ENCODE data around the gene COPG2.

Gene COPG2

DNA sequence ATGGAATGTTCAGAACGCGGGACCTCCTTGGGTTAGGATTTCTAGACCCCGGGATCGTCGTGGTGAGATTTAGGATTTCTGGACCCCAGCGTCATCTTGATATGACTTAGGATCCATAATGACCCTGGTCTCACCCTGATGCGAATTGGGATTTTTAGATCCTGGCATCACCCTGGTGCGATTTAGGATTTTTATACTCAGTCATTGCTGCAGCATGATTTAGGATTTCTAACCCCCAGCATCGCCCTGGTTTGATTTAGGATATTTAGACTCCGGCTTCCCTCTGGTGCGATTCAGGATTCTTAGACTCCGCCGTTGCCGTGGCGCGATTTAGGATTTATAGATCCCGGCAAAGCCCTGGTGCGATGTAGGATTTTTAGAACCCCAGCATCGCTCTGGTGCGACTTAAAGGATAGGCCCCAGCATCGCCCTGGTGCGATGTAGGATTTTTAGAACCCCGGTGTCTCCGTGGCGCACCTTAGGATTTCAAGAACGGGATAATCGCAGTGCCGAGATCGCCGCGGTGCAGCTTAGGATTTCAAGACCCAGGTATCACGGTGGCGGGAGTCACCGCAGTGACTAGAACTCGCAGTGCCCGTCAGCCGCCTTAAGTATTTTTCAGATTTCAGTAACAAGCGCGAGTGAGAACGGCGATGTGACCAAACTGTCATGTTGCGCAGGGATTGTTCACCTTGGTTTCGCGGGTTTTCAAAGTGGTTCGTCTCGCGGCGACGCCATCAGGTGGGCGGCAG is 175.8 kb downstream of the COPG2 start:
- no peak for DNase-seq

DNA sequence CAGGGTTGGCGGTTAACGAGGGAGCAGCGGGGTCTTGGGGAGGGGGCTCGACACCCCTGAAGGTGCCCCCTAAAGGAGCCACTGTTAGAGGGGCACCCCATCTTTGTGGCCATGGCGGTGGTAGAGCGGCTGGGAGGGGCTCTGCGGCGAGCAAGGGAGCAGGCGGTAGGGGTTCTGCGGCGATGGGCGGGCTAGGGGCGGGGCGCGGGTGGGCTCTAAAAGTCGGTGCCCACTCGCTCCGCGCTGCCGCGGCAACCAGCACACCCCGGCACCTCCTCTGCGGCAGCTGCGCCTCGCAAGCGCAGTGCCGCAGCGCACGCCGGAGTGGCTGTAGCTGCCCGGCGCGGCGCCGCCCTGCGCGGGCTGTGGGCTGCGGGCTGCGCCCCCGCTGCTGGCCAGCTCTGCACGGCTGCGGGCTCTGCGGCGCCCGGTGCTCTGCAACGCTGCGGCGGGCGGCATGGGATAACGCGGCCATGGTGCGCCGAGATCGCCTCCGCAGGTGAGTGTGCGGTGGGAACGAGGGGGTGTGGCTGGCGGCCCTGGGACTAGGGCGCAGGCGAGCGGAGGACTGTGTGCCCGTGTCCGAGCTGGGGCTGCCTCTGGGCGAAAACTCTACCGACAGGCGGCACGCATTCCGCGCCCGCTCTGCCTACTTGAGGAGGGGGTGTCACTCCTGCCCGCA is 176.6 kb downstream of the COPG2 start, which contains the start of gene MEST:
TSS of gene MEST (plus strand) at position 245 of the 682 bp plus-strand sequence. CDS start at position 474, 229 bp downstream.
- DNase-seq, result no peak

DNA sequence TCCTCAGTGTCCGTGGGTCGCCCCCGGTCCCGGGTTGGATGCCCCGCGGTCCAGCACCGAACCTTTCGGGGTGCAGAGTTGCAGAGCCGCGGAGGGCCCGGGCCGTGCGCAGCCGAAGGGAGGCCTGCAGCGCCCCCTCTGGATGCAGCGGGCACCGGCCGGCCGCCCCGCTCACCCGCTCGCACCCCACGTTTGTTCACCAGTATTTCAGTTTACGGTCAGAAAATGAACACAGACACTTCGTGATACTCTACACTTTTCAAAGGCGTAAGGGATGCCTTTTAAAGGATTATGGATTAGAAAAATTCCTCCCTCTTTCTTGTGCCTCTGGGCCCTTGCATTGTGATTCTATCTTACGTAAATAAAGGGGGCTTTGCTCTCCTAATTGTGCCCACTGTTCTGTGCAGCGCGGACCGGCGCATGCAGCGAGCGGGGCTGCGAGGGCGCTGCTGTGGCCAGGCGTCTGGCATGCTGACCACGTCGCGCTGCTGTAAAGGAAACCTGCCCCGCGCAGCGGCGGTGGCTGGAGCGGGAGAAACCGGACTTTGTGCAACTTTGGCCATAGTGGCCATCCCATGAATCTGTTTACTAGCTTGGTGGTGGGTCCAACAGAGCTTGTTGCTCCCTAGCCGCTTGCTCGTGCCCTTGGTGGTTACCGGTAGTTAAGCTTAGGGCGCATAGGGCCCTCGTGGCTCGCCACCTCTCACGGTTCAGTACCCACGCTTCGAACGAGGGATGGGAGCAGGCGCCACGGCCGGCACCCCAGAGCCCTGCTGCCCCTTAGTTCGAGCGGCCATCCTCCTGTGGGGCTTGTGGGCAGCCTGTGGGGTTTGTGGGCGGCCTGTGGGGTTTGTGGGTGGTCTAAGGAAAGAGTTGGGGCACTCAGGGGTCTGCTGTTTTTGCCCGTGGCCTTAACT is 177.4 kb downstream of the COPG2 start:
- DNase-seq, result peak; percentile 30 to 48

DNA sequence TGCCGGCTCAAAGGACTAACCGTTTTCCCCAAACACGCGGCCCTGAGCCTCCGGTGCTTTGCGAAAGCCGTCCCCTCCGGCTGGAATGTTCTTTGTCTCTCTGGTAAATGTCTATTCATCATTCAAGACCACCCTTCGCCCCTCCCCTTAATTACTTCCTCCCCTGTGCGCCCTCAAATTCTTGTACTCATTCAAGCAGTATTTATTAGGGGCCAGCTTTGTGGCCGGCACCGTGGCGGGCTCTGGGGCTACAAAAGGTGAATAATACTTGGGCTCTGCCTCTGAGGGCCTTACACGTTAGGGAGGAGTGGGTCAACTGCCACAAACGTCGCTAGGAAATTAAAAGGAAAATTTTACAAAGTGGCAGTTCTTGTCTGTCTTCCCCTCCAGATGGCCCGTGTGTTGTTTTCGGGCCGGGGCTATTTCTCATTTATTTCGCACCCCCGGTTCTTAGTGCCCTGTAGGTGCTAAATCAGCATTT is 178.2 kb downstream of the COPG2 start:
- DNase-seq, result no peak

DNA sequence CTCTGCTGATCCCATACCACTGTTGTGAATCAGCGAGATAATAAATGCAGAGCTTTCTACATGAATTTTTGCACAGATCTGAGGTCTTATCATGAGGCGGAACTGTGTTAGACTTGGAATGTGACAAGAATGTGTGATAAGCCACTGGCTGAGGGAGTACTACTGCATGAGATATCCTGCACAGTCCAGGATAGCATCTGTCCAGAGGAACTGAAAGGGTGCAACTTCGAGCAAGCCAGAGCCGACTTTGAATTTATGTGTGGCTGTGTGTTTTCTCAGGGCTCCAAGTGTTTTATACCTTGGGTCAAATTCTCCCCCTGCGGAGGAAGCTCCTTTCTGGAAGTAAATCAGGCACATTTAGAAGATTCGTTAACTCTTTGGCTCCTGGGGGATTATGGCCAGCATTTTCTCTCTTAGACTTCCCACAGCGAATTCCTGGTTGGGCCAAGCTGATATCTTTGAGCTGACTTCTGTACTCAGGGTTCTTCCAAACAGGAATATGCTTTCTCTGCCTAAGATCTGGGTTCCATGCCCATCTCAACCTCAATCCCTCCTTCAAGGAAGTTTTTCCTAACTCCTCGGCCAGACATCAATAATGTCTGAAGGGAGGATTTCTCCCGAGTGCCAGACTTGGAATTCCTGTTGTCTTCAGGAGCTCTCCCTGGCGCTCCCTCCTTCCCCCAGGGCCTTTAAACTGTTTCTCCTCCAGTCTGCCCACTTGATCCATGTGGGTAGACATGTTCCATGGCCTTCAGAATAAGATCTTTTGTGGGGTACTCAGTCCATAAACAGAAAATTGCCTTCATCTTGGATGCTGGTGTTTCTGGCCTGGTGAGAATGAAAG is 179.2 kb downstream of the COPG2 start:
- no peak for DNase-seq

DNA sequence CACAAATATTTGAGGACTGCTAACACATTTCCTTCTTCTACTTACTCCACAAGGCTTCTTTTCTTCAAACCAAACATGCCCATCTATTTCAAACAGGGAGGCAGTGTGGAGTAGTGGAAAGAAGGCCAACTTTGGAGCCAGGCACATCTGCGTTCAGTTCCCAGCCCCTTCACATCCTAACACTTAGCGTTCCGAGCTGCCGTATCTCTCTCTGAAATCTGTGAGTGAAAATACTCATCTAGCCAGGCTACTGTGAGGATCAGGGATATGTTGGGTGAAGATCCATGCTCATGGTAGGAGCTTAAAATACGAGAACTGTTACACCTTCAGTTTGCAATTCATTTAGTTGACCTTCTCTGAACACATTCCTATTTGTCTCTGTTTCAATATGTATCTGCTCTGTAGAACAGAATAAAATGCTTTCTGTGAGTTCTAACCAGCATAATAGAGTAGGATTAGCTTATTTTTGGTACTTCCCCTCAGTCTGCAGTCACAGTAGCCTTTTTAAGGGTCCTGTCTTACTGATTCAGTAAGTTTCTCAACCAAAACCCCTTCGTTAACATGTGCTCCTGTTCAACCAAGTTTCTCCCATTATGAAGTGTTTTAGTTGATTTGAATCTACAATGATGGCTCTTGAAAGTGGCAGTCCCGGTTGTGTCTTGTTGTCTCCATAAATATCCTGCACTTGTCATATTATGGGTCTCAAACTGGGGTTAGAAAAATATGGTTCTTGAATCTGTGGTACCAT is 180.0 kb downstream of the COPG2 start:
- DNase-seq, result no peak

DNA sequence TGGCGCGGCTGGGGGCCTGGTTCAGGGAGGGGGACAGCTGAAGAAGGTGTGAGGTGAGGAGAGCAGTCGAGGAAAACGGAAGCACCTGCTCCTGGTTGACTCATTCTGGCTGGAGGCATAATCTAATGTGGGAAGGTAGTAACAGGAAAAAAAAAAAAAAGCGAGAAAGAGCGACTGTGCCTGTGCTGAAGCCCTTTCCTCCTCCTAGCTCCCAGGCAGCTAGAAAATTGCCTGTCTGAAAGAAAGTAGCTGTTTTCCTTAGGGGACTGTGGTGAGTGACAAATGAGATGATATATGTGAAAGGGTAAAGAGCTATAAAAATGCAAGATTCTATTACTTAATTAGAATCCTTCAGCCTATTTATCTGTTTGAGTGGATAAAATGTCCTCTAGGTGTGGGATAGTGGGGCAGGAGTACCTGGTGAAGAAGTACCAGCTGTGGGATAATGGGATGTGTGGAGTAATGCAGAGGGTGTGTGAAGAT is 181.6 kb downstream of the COPG2 start:
- no peak for DNase-seq

DNA sequence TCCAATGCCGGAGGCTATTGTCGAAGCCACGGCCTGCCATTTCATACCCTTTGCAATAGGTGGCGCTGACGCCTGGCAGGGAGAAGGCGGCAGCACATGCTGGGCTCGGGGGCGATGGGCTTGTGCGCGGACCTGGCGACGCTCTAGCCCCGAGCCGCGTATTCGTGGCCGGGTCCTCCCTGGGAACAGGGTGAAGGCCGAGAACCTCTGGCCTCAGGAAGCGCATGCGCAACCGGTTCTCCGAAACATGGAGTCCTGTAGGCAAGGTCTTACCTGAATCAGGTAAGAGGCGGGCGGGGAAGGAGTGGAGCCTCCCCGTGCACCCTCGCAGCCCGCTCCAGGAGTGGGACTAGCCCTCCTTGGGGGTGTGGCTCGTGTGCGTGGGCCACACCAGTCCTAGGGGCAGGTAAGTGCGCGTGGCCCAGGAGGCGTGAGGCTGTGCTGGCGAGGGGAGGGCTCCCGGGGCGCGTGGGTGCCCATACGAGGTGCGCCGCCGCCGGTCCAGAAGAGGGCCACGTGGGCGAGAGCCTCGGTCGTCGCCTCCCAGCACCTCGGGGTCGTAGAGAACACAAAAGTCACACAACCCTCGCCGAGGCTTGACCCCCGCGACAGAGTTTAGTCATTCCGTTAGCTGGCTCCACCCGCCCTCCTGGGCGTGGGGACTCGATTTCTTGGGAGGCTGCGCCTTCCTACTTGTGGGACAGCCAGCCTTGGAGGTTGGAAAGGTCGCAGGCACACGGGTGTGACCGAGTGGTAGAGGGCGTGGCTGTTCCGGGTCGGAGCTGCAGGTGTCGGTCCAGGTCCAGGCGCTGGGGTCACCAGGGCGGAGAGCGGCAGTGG is 182.2 kb downstream of the COPG2 start:
- peak; percentile 43 to 61 for DNase-seq

DNA sequence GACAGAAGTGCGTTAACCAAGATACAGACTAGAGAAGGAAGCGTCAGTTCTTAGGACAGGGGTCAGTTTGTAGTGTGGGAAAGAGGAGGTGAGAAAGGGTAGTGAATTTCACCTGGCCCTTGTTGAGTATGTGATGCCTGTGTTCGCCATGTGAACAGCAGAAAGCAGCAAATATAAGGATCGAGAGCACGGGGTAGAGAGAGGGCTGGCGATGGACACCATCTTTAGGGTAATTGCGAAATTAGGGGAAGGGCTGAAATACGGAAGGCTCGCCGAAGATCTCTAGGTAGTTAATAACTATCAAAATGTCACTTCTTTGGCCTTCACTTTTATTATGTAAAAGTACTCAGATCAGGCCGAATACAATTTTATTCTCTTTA is 182.8 kb downstream of the COPG2 start:
- DNase-seq, result no peak

DNA sequence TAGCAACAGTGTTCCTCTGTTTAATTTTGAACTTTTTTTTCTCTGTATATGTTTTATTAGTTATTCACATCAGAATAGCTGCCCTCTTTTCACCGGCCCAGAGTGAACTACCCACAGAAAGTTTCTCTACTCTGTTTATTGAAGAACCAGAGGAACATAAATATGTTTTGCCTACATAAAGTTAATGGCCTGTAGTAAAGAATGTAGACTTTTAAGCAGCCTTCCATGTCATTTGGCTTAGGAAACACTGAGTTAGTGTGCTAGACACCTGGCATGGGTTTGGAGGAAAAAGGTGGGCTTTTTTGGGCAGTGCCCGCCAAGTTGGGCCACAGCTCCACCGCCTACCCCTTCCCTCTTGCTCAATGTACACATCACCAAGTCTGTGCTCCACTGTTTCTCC is 185.5 kb downstream of the COPG2 start:
- DNase-seq, result no peak

DNA sequence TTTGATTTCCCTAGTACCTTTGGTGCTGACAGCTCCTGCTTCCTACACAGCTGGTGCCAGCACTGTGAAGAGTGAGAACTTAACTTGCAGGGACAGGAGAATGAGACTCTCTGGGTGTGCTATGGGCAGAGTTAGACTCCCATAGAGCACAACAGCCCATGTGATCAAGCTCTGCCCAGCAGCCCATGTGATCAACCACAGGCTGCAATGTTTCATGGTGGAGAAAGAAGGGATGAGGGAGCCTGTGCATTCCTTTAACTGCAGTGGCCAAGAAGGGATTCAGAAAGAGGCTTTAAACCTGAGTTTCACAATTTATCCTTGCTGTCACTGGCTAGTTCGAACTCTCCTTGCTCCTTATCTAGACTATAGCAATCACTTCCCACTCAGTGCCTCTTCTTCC is 186.7 kb downstream of the COPG2 start:
- no peak for DNase-seq

DNA sequence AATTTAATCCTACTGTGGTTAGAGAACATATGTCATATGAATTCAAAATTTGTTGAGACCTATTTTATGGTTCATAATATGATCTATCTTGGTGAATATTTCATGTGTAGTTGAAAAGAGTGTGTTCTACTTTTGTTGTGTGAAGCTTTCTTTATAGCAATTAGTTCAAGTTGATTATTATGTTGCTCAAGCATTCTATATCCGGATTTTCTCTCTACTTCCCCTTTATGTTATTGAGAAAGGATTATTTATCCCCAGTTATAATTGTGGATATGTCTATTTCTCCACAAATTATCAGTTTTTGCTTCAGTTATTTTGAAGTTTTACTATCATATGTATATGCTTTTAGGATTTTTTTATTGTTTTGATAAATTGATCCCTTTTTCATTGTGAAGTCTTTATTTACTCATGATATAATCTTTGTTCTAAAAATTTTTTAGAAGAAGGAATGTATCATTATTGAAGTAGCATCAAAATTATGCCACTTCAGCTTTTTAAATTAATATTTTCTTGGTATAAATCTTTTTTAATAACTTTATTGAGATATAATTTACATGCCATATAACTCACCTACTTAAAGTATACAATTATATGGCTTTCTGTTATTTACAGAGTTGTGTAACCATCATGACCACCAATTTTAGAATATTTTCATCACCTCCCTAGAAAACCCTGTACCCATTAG is 188.7 kb downstream of the COPG2 start:
- DNase-seq, result no peak

DNA sequence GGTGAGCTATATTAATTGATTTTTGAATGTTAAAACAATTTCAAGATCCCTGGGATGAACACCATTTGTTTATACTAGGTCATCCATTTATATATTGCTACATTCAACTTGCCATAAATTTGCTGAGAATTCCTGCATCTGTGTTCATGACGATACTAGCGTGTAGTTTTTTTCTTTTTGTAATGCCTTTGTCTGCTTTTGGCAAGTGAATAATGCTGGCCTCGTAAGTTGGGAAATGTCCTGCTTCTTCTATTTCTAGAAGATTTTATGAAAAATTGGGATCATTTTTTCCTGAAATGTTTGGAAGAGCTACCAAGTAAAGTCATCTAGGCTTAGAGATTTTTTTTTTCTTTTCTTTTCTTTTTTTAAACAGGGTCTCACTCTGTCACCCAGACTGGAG is 189.6 kb downstream of the COPG2 start:
- DNase-seq, result no peak

DNA sequence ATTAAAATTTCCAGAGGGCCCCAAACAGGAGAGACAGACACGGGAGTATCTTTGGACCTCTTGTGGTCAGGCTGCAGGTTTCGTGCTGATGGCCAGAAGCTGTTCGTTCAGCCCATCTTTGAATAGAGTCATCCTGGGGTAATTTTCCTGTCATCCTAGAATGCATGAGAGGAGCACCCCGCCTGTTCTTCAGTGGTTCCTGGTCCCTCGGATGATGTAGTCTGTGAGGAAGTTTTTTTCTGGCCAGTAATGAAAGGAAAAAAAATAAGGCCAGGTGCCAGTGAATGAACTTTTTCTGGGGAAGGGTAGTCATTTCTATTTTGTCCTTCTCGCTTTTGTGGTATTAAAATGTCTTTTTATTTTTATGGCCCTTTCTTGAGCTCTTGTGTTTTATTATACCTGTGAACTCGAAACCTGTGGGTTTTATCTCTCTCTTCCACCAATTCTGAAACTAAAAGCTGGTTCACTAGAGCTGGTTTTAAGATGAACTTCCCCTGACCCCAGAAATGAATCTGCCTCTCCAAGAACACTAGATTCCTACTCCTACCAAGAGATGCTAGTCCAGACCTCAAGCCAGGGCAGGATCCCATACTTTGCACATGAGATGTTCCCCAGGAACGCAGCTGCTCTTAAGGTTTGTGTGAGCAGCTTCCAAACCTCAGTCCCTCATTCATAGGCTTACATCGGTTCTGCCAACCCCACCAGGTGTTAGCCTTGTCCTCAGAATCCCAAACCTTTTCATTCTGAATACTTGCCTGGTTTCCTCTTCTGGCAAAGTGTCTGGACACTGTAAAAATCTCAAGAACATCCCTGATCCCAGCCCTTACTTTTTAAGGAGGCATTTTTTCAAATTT is 192.0 kb downstream of the COPG2 start:
- DNase-seq, result no peak

DNA sequence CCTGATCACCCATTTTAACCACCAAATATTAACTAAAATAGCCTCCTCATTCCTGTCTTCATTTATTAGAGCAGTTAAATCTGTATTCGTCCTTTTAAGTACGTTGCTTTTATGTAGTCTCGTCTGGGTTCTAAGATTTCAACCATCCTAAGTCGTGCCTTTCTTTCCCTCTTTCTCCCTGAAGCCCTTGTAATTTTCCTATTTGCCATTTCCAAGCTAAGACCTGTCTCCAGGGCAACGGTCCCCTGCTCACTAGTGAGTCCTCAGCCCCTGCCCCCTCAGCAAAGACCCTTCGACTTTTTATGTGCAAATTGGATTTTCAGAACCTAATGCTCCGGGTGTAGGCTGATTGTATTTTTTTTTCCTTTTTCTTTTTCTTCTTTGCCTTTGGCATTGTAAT is 192.8 kb downstream of the COPG2 start:
- no peak for DNase-seq

DNA sequence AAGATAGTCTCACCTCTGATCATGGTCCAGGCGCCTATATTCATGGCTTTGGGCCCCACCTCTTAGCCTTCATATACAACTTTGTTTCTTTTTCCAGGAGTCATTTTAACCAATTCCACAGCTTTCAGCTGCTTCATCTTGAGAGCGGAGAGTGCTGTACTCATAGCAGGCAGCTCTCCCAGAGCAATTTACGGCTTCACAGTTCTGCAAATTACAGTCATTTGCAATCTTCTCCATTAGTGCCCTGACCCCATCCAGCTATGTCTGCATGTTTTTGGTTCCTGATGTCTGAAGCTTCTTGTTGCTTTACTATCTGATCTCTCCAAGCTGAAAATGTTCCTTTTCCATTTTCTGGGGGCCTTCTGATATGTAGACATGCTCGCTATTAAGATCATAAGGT is 194.7 kb downstream of the COPG2 start:
- DNase-seq, result no peak

DNA sequence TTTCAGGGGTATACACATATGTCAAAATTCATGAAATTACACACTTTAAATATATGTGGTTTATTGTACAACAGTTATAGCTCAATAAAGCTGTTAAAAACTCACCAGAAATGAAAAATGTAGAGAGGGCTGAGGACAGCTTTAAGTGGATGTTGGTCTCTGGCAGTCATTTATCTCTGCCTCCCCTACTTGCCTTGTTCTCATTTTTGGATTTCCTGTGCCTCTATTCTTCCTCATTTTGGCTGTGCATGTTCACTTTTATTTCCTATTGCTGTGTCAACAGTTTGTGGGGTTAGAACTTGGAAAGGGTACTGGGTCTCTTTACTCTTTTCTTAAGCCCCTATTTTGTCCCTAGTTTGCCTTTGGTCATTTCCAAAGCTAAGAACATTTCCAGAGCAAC is 195.3 kb downstream of the COPG2 start:
- no peak for DNase-seq

DNA sequence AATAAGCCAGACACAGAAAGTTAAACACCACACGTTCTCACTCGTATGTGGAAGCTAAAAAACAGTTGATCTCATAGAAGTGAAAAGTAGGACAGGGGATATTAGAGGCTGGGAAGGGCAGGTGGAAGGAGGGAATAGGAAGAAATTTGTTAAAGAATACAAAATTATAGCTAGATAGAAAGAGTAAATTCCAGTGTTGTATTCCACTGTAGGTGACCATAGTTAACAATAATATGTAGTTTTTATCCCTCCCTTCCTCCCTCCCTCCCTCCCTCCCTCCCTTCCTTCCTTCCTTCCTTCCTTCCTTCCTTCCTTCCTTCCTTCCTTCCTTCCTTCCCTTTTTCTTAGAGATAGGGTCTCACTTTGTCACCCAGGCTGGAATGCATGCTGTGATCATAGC is 196.6 kb downstream of the COPG2 start:
- no peak for DNase-seq

DNA sequence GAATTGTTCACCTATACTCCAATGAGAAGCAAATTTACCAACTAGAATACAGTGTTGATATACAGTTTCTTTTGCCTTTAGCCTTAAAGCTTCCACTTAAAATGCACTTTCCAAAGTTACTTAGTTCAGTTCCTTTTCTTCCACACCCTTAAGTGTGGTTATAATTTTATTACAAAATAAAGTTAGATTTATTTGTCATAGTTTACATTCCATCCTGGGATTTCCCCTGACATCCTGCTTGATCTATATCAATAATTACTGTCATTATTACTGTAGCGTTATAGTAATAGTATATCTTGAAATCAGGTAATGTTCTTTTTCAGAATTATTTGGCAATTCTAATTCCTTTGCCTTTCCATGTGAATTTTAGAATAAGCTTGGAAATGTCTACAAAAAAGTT is 199.9 kb downstream of the COPG2 start:
- no peak for DNase-seq

Data from stimulated activated CD4-positive, alpha-beta T cell treated with anti-CD3 and anti-CD28 coated beads, Interleukin-2, amount 100 ng/mL, for 48 hours (primary cell).